Stimulated activated CD4-positive, alpha-beta T cell treated with anti-CD3 and anti-CD28 coated beads, Interleukin-1b, Interleukin-23, amount 100 ng/mL, for 48 hours (primary cell): Measurements from ENCODE around the gene FLAD1.

Experiments used
- DNase-seq: peaks from one replicate; pipeline ENCODE4 v3.0.0-alpha.2; 2020

FLAD1 gene

DNA sequence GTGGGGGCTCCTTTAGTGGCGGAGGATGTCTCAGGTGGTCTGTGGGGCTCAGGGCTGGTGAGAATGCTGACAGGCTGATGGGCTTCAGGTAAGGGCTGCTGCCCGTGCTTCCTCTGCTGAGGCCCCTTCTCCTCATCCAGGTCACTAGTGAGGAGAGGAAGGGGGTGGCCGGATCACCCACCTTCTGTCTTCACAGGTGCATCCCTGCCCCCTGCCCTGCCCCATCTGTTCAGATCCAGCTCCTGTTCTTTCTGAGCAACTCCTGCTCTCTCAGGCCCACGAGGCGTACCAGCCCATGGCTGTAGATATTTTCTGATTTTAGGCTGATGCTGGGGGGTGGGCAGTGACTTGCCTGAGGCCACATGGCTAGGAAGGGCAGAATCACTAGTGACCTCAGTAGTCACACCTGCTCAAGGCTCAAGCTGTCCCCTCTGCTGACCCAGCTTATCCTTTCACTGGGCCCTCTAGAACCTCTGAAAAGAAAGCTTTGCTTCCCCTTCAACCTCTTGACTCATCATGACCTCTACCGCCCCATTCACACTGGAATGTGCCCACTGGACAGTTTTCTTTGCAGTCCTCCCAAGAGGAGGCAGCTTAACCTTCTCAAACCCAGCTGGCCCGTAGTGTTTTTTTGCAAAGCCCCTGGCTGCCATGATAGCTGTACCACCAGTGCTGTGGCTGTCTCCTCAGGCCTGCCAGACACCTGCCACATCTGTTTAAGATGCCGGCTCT is 35.6 kb downstream of the FLAD1 start:
- no peak for DNase-seq

DNA sequence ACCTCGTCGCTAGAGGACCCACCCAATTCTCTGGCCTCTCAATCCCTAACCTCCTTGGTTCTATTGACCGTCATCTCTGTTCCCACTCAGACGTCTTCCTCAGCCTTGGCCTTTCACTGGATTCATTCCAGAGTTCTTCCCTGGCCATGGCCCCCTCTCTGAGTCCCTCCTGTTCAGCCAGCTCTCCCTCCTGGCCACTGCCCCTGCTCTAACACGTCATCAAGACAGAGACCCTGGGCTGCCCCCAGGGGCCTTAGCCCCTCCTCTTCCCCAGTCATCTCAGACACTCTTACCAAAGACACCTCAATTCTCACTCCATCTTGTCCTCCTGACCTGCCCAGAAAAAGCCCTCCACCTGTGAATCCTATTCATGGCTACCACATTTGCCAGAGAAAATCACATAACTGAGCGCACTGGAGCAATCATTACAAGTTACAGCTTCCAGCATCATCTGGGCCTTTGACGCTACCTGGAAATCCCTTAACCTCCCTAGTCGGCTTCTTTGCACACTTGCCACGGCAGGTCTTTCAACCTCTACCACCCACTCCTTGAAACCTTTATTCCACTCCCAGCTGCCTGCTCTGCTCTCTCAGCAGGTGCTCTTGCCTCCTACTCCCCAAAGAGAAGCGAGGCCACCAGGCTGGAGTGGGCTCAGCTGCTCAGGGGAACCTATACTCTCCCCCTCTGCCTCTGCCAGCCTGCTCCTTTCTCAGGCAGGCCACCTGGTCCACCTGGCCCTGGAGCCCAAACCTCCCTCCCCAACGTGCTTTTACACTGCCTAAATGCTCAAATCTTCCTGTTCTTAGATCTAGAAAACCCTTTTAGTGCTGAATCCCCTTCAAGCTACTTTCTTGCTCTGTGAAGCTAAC is 36.5 kb downstream of the FLAD1 start:
- no peak for DNase-seq

DNA sequence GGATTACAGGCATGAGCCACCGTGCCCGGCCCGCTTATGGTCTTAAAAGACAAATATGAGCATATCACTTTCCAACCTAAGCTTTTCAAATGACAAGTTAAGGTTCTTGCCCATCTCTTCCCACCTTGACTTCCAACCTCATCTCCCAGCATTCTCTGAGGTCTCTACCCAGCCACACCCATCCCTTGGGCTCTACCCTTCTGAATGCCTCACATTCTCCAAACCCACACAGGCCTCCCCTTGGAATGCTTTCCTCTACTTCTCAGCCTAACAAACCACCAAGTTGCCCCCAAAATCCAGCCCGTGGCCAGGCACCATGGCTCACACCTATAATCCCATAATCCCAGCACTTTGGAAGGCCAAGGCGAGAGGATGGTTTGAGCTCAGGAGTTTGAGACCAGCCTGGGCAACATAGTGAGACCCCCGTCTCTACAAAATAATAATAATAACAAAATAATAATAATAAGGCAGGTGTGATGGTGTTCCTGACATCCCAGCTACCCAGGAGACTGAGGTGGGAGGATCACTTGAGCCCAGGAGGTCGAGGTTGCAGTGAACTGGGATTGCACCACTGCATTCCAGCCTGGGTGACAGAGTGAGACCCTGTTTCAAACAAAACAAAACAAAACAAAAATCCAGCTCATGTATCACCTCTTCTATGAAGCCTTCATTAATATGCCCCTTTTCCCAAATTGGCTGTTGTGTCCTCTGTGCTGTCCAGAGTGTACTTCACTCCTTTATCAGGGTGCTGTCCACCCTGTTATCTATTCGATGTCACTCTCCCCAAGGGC is 39.2 kb downstream of the FLAD1 start:
- DNase-seq: no peak

DNA sequence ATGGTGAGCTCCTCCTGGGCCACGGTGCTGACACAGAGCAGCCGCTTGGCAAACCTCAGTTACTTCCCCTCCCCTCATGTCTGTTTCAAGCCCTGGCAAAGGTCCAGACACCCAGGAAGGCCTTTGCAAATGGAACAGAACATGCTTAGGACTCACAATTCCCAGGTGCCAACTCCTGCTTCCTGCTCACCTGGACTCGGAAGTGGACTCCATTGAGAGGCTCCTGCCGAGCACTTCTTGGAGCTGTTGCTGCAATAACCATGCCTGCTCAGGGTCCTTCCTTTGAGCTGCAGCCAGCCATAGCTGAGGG is 39.7 kb downstream of the FLAD1 start:
- DNase-seq: no peak

DNA sequence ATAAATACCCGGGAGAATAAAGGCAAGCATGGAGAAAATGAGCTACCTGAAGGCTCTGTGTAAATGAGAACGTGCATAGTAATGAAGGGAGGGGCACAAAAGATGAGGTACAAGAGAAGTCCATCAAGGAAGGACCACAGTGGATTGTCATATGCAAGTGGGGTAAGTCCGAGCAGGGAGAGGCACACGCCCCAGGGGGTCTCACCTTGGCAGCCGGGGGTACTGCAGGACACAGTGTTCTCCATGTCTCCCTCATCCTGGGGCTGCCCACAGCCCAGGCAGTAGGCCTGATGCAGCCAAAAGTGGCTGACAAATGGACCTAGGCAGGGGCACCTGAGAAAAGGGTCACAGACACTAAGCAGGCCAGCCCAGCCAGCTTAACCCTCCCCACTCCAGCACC is 40.5 kb downstream of the FLAD1 start:
- DNase-seq: no peak

DNA sequence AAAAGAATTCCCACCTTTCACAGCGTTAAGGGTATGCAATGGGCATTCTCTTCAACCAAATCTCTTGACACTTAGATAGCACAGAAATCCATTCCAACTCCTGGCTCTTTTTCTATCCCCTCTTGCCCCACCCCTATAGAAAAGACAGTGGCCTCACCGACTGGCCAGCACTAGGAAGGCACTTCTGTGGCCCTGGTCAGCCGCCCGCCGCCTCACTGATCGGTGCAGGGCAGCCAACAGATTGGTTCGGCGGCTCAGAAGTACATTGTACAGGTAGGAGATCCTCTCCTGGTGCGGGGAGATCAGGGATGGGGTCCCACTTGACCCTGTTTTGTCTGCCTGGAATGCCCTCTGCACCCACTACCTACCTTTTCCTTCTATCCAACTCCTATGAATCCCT is 41.2 kb downstream of the FLAD1 start:
- DNase-seq: no peak

DNA sequence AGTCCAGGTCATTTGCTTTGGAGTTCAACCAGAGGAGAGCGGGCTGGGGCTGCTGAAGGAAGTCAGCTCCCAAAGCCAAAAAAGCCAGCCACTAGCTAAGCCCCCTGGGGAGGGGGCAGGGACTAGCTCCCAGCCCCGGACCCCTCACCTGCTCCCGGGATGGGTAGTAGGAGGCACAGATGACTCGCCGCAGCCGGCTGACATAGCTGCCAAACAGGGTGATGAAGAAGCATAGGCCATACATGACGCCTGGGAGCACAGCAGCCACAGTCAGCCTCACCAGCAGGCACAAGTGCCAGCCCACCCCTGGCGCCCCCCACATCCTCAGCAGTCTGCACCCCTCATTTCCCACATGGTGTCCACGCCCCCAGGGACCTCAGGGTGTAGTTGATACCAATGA is 43.0 kb downstream of the FLAD1 start:
- DNase-seq: no peak

DNA sequence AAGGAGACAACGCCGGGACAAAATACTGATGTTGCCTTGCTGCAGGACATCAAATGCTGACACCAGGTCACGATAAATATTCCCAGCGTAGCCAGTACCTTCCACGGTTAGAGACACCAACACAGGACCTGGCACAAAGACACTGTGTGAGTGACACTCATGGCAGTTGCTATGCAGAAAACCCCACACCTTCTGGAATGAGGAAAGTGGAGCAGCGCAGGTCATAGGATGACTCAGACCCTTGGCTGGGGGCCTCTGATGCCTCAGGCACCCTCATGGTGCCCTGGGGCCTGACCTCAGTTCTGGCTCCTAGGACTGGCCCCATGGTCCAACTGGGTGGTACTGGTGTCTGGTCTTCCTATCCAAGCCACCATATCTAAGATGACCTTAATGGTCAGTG is 43.4 kb downstream of the FLAD1 start:
- no peak for DNase-seq

DNA sequence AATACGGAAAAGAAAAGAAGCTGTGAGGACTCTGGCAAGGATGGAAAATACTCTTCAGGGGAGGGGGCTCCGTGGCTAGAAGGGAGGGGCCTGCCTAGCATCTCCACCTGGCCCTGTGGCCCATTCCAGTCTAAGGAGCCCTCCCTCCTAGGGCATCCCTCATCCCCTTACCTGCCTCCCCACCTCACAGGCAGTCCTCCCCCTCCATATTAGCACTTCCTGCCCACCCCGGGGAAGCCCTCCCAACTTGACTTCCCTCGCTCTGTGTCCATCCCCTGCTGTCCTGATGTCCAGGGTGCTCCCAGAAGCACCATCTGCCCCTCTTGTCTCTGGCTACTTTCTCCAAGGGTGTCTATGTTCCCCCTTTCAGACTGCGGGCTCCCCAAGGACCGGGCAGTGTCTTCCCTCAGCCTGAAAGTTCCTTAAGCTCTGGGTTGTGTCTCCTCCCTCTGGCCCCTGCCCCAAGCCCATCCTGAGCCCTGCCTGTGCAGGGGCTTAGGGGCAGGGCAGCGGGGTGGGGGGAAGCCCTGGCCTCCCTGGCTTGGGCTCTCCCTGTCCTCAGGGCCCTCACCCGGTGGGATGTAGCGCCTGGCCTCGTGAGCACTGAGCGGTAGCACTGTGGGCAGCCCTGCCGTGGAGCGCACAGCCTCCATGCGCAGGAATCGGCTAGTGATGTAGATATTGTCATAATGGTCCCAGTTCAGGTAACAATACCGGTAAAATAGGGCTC is 46.5 kb downstream of the FLAD1 start:
- DNase-seq: no peak

DNA sequence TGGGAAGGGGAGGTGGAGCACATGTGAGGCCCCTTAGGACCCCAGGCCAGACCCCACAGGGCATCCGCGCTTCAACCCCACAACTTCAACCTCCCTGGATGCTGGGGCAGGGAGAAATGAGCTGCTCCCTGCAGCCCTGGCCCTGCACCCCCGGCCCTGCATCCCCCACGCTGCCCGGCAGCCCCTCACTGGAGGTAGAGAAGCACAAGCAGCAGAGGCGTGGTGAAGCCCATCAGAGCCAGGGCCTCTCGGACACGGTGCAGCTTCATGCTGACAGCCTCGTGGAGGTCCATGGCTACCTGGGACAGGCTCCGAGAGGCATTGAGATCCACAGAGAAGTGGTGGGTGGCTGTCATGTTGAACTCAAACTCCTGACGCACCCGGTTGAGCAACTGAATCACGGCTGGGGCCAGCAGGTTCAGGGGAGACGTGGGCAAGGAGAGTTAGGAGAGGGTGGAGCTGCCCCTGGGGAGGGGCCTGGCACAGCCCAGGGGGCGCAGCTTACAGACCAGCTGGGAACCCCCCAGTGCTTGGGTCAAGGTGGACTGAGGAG is 47.2 kb downstream of the FLAD1 start:
- no peak for DNase-seq

DNA sequence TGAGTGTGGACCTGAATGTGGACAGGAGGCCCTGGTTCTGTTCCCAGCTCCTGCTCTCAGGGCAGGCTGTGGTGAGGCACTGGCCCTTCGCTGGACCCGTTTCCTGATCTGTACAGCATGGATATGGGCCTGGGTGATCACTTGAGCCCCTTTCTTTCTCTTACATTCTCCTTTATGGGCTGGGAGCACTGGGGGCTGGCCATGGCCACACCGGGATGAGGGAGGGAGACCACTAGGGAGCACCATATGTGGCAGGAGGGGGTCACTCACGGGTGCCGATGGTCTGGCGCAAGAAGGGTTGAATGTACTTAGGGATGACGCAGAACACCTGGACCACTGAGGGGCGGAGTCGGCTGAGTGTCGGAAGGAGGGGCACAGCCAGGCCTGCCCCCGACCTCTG is 47.8 kb downstream of the FLAD1 start:
- DNase-seq: no peak

DNA sequence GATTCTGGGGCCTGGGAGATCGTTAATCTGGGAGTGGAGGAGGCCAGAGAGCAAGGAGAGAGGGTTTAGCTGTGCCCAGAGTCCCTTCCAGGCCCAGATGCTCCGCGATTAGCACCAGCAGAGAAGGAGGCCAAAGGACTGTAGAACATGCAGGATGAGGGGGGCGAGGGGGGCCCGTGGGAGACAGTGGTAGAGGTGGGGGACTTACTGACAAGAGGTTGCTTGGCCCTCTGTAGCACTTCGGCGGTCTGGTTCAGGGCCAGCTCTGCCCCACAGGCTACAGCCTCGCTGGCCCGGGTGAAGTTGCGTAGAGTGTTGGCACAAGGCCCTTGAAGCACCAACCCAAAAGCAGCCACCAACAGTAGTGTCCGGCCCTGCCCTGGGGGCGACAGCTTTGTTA is 49.7 kb downstream of the FLAD1 start:
- DNase-seq: no peak

DNA sequence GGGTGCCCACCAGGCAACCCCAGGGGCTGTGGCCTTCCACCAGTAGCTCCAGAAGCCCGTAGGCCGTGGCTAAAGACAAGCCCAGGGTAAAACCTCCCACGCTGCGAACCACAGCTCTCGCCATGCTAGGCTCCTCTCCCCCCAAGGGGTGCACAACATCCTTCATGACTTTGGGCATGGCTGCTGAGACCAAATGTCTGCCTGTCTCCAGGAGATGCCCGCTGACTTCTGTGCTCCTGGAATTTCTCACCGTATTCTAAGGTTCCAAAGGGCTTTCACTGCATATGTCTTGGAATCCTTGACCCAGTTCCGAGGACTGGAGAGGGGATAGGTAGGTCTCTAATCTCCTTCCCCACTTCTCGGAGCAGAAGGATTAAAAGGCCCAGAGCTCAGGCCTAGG is 50.4 kb downstream of the FLAD1 start, which contains the start of the genes DCST1 and DCST2:
DCST1 (plus strand) TSS at position 301 of the 400 bp plus-strand sequence. CDS start 213 bp downstream, outside the sequence.
DCST2 (minus strand) TSS at position 258 of the 400 bp plus-strand sequence; CDS start at position 178, 80 bp downstream.
- DNase-seq: no peak

DNA sequence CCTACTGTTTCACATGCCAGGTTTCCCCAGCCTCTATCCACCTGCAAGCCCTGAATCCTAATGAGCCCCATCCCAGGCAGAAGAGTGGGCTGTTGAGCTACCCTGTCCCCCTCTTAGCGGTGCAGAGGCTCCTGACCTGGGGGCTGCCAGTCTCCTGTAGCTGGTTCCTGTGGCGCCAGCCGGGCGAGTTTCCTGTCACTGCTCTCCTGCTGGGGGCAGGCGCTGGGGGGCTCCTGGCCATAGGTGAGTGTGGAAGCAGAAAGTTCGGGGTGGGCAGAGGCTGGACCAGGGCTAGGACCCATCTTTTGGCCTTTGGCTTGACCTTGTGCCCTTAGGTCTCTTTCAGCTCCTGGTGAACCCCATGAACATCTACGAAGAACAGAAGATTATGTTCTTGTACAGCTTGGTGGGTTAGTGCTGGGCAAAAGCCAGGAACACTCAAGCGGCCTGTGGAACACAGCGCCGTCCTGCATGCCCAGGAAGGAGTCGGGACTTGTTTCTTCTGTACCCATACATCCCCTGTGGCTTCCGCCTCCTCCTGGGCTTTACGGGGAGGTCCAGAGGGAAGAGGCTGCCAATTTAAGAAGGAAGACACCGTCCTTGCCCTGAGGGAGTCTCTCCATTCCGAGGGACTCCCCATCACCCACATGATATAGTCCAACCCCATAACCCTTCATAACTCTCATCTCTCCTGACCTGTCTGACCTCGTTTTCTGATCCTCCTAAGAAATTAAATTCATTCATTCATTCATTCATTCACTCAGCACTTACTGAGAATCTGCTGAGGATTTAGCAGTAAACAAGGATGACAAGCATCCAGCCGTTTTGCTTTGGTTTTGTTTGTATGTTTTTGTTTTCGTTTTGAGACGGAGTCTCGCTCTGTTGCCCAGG is 51.4 kb downstream of the FLAD1 start:
- DNase-seq: no peak

DNA sequence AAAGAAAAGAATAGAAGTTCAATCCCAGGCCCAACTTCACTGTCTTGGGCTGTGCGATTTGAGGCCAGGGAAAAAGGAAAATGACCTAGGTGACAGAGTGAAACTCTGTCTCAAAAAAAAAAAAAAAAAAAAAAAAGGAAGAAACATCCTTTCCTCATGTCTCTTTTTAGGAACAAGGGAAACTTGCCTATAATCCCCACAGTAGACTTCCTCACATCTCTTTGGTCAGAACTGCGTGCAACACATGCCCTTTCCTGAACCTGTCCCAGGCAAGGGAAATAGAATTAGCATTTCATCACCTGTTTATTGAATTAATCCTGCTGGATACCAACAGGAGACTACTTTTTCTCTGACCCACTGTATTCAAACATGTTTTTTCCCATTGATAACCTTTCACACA is 52.8 kb downstream of the FLAD1 start:
- DNase-seq: no peak

DNA sequence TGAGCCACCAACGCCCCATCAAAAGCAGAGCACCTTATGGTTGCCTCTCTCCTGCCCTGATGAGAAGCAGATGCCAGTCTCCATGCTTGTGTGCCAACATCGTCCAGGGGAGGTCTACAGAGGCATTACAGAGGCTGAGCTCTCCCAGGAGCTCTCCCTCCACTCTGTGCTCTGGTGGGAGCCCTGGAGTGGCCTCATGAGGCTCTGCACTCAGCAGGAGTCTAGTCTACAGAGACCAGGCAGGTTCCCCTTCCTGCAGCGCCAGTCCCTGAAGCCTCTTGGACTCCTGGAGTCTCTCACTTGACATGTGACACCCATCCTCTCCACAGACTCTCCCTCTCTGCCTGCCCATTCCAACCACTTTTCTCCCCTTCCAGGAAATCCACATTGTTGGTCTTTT is 53.9 kb downstream of the FLAD1 start:
- no peak for DNase-seq

DNA sequence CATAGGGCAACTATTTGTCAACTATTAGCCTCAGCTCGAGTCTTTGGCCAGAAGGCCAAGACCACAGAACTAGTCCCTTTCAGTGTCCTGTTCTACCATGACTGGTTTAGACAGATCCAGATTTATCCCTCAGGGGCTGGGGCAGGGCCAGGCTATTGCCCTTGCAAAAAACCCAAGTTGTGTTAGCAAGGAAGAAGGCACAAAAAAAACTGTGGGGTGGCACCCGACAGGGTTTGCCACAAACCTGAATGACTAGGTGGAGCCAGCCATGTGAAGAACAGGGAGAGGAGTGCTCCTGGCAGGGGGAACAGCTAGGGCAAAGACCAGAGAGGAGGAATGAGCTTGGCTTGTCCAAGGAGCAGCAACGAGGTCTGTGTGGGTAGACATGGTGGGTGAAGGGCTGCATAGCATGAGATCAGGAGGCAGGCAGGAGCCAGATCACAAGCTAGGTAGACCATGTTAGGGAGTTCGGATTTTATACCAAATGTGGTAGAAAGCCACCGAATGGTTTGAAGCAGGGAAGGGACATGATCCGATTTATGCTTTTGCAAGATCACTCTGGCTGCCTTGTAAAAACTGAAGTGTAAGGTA is 54.8 kb downstream of the FLAD1 start:
- no peak for DNase-seq

DNA sequence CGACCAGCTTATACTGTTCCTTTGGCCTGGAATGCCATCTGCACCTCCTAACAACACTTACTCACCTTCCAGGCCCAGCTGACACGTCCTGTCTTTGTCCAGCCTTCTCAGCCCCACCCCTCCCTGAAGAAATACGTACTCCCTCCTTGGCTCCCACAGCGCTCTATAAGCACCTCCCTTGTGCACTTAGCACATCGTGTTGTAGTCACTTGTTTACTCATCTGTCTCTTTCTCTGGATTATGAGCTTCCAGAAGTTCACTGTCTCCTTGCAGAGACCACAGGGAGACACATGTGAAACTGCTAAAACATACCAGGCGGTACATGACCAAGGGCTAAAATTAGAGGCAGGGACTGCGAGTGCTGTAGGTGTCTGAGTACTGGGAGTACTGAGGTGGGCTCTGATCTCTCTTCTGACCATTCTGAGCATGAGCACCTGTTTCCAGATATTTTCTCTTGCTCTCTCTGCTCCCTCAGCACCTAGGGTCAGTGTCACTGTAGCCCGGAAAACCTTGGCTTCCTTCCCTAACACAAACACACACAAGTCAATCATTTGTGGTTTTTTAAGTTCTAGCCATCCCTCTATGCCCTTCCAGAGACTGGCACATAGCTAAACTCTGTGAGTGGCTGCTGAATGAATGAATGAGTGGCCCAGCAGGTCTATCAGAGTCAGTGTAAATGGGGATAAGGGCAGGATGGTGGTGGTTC is 55.6 kb downstream of the FLAD1 start:
- no peak for DNase-seq

DNA sequence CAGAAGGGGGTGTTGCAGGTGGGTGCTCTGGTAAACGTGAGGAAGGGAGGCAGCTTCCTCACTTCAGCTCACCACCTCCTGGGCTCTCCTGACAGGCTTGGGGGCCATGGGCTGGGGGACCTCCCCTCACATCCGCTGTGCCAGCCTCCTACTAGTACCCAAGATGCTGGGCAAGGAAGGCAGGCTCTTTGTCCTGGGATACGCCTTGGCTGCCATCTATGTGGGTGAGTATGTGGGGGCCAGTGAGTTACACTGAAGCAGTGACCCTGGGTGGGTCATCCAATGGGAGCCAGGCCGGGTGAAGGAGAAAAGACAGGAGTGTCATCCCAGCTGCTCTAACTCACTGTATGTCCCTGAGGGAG is 56.1 kb downstream of the FLAD1 start:
- no peak for DNase-seq

DNA sequence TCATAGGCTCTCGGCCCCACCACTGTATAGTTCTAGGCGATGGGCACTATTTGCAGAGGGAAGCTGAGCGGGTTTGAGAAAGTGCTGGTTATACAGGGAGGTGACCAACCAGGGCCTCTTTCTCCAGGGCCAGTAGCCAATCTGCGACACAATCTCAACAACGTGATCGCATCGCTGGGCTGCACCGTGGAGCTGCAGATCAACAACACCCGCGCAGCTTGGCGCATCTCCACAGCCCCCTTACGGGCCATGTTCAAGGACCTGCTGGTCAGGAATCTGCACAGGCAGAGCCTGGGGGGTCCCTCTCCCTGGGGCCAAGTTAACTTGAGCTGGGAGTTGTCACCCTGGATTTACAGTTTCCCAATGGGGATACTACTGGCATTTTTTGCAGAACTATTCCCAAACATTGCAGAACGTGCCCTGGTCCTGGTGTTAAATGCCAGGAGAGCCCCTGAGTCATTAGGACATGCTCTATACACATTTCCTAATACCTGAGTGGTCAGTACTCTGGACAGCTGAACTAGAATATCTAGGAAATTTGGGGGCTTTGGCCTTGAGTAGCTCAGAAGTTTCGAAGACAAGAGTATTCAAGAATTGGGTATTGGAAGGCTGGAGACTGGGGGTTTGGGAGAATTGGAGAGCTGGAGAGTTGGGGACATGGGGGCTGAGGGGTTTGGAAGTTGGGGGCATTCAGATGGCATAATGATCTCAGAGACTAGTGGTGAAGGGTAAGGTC is 57.4 kb downstream of the FLAD1 start:
- DNase-seq: no peak
